Tibial nerve (tissue), 4 donors: ENCODE results near the gene PHOSPHO1.
"Not testable (repeated sequence)": the region's sequence is repeated elsewhere in the genome, so short reads cannot be mapped to it uniquely, and the experiment has no call there.

ENCODE experiments used
- EP300 ChIP-seq, 2 donors: sonication (generic); formaldehyde crosslinking; IDR thresholded peaks; one replicate each; pipeline ENCODE4 v1.6.1; 2017; ENCODE audit warnings: antibody characterized with exemption in 2 of 2, mild to moderate bottlenecking in 1 of 2
- POLR2A ChIP-seq, 2 donors: fragments of 450-650 bp; IDR thresholded peaks; one replicate each; pipeline ENCODE4 v1.6.1; 2017; ENCODE audit warnings: antibody characterized with exemption in 2 of 2, mild to moderate bottlenecking in 2 of 2, moderate library complexity in 2 of 2
- TF ChIP-seq, protein P1 (sequence below), 5 experiments: fragments of 200-600 bp in 3 of 5; fragments of 450-650 bp in 2 of 5; sonication (generic) in 3 of 5; IDR thresholded peaks; one replicate each; pipeline ENCODE4 v1.5.1; 2016 to 2019; ENCODE audit warnings: antibody characterized with exemption in 5 of 5, mild to moderate bottlenecking in 3 of 5, moderate library complexity in 2 of 5

DNA sequence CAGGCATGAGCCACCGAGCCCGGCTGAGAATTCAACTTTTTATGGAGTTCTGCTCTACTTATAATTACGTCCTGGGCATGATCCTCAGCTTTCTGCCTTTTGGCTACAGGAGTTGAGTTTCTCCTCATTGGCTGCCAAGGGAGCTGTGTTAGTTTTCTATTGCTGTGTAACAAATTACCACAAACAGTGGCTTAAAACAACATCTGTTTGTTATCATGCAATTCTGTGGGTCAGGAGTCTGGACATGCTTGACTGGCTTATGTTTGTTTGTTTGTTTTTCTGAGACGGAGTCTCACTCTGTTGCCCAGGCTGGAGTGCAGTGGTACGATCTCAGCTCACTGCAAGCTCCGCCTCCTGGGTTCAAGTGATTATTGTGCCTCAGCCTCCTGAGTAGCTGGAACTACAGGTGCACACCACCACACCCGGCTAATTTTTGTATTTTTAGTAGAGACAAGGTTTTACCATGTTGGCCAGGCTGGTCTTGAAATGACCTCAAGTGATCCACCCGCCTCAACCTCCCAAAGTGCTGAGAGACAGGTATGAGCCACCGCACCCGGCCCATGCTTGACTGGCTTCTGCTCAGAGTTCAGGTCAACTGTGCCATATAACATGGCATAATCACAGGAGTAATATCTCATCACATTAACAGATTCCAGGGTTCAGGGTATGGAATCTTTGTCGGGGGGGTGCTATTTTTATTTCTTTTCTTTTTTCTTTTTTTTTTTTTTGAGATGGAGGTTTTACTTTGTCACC lies 48.9 kb upstream of the PHOSPHO1 start:
- TF ChIP-seq, protein P1, sequence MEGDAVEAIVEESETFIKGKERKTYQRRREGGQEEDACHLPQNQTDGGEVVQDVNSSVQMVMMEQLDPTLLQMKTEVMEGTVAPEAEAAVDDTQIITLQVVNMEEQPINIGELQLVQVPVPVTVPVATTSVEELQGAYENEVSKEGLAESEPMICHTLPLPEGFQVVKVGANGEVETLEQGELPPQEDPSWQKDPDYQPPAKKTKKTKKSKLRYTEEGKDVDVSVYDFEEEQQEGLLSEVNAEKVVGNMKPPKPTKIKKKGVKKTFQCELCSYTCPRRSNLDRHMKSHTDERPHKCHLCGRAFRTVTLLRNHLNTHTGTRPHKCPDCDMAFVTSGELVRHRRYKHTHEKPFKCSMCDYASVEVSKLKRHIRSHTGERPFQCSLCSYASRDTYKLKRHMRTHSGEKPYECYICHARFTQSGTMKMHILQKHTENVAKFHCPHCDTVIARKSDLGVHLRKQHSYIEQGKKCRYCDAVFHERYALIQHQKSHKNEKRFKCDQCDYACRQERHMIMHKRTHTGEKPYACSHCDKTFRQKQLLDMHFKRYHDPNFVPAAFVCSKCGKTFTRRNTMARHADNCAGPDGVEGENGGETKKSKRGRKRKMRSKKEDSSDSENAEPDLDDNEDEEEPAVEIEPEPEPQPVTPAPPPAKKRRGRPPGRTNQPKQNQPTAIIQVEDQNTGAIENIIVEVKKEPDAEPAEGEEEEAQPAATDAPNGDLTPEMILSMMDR (IDR thresholded peaks at IDR 0.05), result not testable (repeated sequence)
- TF ChIP-seq POLR2A, EP300 (IDR thresholded peaks at IDR 0.05): not testable (repeated sequence)
